HPDE6-E6E7 (cell line): ENCODE results near the gene RPTOR.
A peak's percentile ranks its signal among the peaks of the same experiment; 100 is the strongest.

Experiments used
- DNase-seq: peaks from one replicate; pipeline ENCODE4 v3.0.0; 2011; ENCODE audit warnings: missing footprints; ENCODE audit errors: extremely low spot score

The RPTOR gene

DNA sequence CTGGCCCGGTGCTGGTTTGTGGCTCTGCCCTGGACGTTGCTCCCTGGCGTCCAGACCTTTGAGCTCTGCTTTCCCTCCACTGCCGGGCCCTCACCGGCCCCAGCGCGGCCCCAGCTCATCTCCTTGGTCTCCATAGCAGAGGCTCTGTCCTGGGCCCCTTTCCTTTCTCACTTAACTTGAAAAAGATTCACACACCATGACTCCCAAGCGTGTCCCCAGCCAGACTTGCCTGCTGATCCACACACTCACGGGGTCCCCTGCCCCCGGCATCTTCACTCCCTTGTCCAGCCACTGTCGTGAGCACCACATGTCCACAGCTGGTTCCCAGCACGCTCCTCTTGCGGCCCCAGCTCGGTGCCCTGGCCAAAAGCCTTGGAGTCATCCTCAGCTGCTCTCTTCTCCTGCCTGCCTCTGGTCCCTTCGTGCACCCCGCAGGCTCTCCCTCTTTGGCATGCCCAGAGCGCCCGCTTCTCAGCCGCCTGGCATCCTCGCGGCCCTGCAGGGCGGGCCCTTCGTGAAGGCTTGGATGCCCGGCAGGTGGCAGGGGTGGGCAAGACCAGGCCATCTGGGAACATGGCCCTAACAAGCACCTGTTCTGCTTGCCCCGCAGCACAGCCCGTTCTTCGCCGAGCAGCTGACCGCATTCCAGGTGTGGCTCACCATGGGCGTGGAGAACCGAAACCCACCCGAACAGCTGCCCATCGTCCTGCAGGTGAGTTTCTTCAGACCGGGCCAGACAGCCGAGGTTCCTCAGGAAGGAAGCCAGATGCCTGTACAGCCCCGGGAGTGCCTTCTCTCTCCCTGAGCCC lies 301.4 kb downstream of the RPTOR start:
- no peak for DNase-seq

DNA sequence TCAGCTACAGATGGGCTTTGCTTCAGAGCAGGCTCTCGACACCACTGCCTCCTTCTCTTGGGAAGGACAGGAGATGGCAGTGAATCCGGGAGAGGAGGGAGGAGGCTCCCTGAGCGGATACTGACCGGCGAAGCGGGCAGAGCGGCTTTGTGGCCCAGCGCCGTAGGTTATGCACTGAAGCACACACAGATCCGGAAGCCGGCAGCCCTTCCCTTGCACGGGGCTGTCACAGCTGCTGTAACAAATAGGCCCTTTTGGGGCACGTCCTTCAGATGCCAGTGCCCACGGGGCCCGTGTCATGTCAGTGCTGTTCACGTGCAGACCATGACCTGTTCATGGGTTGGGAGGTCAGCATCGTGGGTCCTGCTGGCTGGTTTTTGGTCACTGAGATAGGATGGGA lies 302.3 kb downstream of the RPTOR start:
- DNase-seq: no peak

DNA sequence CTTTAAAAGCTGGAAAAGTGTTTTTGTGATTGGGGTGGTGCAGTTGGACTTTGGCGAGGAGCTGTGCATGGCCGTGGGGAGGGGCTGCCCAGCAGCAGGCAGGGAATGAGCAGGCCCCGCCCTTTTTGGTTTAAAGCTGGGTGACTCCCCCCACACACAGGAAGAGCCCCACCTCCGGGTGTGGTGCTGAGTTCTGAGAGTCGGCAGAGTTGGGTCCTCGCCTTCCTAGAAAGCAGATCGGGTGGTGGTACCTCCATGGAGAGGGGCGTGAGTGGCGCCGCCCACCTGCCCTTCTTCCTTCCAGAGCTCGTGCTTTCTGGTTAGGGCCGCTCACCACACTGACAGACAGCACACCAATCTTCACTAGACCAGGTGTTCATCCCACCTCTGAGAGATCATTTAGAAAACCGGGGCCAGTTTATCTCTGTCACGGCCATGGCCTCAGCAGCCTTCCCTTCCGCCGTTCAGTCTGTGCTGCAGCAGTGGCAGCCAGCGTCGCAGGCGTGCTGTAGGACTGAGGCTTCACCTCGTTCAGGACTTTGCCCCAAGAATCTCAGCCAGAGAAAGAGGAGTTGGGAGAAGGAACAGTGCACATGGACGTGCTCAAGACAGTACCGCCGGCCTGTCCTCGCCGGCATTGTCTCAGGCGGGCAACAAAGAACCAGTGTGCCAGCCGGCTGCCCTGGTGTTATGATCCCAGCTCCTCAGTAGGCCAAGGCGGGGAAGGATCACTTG lies 303.0 kb downstream of the RPTOR start:
- no peak for DNase-seq

DNA sequence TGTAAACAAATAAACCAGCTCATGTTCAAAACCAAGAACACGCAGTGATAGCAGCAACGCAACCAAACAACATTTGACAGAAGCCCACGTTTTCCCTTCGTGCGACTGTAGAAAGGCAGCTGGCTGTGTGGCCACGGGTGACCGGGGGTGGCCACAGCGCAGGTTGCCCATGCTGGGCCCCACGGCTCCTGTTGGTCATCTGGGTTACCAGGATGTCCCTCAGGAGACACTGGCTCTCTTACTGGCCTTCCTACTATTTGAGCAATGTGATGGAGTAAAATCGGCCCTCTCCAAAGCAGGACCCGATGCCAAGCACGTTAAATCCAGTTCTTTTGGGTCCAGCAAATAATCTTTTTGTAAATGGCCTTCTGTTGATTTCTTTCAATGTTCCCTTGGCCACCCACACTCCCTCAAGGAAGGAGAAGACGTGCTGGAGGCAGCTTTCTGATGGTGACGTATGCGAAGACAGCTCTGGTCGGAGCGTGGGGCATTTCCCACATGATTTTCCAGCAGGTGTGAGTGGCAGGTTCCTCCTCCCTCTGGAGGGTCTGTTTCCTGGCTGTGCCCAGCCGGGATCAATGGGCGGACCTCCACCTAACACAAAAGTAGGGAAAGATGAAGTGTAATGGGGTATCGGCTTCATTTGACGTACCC lies 303.9 kb downstream of the RPTOR start:
- DNase-seq: no peak

DNA sequence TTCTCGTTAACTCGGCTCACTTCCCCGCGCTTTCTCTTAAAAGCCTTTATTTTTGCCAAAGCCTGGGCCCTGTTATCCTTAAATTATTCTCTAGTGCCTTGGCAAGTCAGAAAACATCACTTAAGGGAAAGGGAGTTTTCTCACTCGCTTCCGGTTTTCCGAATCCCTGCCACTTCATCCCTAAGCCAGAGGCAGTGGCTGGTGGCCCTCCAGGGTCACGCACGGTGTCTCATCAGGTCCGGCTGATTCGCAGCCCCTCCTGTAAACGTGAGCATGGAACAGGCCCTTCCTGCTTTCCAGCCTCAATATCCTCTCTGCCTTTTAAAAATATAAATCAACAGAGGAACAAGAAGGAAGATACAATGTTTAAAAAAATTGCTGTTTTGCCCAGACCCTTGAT lies 304.5 kb downstream of the RPTOR start:
- no peak for DNase-seq

DNA sequence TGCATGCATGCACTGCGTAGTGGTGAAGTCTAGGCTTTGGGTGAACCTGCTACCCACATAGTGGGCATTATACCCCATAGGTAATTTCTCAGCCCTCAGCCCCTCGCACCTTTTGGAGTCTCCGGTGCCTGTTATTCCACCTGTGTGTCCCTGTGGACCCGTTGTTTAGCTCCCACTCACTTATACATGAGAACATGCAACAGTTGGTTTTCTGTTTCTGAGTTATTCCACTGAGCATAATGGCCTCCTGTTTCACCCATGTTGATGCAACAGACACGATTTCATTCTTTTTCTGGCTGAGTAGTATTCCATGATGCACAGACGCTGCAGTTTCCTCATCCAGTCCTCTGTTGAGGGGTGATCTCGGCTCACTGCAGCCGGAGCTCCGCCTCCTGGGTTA lies 305.5 kb downstream of the RPTOR start:
- no peak for DNase-seq

DNA sequence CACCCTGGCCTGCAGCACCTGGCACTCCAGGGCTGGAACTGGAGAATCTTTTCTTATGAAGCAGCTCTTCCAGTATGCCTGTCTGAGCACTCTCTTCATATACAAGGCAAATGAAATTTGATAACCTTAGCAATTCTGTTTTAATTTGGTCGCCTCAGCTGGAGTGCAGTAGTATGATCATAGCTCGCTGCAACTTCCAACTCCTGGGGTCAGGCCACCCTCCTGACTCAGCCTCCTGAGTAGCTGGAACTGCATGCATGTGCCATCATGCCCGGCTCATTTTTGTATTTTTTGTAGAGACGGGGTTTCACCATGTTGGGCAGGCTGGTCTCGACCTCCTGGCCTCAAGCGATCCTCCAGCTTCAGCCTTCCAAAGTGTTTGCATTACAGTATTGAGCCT lies 306.2 kb downstream of the RPTOR start:
- no peak for DNase-seq

DNA sequence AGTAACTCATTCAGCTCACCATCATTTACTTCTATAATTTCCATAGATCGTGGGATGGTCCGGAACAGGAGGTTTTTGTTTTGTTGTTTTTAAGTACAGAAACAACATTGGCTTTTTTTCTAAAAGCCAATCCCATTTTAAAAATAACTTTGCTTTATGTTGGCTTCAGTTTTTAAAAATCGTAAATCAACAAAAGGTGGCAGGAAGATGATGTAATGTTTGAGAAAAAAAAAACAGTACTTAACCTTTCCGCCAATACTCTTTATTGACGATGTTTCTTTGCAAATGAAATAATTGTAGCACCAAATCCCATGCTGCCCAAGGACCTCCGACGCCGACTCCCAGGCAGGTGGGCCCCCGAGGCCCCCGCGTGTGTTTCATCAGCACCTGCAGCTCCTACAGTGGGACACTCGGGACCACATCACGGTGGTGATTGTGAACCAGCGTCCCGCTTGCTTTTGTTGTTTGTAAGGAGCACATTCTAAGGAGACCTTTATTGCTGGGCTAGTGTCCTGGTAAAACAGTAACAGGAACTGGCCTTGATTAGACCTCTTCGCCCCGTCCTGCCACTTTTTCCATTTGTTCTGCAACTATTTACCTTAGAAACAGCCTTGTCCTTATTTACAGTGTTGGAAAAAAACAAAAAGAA lies 306.8 kb downstream of the RPTOR start:
- DNase-seq: no peak

DNA sequence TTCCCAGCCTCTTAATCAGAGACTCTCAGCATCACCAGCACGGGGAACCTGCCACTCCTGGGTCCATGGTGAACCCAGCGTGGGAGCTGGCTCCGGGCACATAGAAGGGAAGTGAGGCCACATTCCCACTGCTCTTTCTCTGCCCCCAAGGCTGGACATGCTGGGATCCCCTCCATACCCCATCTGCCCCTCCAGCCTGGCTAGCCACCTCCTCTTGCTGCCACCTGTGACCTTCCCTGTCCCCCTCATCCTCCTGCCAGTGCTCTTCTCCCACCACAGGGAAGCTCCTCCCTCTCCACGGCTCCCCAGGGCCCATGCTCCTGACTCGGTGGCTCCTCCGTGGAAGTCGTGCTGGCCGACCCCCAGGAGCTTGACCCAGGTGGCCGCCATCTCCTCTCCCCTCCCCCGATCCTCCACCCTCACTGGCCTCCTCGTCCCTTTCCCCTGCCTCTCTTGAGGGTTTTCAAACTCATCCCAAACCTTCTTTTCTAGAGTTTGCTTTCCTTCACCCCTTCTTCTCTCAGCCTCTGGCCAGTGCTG lies 307.9 kb downstream of the RPTOR start:
- no peak for DNase-seq

DNA sequence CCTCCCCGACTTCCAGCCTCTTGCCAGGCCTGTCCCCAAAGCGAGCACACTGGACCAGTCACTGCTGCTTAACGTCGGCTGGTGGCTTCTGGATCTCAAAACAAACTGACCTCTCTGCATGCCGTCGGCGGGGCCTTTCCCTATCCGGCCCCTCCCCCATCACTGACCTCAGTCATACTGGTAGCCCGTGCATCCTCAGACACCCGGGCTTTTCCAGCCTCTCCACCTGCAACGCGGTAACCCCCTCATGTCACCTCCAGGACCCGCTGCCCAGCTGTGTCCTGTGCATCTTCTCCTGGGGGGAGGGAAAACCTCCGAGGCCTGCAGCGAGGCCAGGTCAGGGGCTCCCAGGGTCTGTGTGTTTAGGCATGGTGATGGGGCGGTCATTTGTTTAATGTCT lies 308.4 kb downstream of the RPTOR start:
- no peak for DNase-seq

DNA sequence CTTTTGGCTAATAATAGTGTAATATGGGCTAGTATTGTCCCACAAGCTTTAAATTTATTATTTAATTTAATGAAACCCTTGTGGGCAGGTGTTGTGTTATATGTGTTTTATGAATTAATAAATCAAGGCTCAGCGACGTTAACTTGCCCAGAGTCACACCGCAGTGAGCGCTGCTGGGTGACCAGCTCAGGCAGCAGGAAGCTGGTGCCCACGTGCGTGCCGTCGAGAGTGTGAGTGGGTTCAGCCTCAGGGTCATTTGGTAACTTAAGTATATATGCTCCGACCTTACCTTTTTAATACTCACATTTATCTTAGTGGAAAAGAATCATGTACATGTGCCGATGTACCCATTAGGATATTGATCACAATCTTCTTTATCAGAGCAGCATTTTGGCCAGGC lies 309.6 kb downstream of the RPTOR start:
- no peak for DNase-seq

DNA sequence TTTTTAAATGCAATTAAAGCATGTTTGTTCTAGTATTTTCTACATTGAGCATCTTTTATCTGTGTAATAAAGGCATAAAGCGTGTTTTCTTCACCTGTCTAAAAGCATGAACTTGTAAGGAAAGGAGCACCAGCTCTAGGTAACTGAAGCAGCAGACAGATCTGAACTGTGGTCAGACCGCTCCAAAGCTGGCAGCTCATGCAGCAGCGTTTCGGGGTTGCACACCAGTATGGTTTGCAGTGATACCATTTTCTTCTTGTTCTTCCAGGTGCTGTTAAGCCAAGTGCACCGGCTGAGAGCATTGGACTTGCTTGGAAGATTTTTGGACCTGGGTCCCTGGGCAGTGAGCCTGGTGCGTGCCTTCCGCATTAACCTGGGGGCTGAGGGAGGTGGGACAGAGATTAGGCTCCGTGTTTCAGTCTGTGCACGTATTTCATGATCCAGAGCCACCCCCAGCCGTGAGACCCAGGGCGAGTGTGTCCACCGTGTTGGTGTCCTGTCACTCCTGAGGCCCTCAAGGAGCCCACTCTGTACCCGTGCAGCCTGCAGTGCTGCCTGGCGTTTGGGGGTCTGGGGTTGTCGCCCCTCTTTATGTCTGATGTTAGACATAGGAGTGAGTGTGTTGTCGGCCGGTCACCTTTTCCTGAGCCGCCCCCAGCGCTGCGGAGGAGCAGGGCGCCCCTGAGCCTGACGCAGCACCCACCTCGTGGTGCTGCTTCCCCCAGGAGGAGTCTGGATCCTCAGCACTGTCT lies 310.7 kb downstream of the RPTOR start:
- DNase-seq: no peak

DNA sequence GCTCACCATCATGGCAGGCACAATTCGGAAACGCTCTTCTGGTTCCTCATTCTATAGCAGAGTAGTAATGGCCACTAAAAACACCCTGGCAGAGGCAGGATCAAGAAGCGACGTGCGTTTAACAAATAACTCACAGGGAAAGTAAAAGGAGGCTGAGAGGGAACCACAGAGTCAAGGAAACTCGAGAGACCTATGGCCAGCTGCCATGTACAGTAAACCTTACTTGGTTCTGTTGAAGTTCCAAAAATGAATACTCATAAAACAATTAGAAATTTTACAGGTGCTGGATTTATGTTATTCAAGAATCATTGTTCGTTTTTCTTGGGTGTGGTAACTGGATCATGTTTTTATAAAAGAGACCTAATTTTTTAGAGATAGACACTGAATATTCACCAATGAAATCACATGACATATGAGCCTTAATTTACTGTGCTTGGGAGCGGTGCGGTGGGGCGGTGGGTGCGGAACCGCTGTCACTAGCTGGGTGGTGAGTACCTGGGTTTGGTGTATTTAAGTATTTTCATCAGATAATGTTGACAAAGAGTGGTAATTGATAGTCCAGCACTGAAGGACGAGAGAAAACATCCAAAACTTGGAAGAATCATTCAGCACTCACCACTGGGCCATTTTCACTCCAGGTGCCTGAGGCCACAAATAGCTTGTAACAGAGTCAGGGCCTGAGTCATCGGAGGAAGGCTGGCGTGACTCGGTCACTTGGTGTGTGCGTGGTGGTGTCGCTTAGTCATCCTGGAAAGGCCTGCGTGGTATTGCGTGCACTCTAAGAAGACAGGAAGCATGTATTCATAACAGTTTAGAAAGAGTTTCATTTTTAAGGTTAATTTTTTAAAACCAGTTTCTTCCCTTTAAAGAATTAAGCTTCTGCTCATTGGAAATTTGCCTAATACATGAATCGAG lies 311.6 kb downstream of the RPTOR start:
- peak; percentile 92 for DNase-seq

DNA sequence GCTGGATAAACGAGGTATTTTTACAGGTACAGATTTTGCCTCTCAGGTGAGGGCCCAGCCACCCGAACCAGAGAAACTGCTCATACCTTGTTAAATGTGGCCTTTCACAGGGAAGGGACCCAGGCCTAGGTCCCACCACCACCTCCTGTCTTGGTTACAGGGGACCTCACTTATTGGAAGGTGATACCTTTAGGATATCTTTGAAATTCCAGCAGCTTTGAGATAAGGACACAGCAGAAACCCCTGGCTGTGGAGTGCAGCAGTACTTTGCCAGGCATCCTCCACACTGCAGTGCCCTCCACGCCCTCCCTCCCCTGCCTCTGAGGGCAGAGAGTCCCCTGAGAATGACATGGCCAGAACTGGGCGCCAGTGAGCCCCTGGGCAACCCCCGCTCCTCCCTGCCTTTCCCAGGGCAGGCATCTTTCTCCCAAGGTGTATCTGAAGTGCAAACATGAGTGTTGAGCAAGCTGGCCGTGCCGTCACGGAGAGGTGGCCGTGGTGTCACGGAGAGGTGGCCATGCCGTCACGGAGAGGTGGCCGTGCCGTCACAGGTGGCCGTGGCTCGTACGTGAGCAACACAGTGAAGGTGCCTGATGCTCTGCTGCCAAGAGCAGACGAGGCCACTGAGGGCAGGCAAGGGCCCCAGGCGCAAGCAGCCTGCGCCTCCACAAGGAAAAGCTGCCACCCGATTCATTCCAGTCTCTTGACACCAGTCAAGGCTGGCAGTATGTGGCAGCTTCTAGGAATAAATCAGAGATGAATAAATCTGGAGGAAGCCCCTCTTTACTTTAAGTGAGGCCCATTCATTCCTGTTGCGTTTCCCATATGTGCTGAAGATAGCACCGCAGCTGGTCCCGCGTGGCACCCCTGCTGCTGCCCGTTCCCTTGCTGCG lies 312.5 kb downstream of the RPTOR start:
- DNase-seq: no peak

DNA sequence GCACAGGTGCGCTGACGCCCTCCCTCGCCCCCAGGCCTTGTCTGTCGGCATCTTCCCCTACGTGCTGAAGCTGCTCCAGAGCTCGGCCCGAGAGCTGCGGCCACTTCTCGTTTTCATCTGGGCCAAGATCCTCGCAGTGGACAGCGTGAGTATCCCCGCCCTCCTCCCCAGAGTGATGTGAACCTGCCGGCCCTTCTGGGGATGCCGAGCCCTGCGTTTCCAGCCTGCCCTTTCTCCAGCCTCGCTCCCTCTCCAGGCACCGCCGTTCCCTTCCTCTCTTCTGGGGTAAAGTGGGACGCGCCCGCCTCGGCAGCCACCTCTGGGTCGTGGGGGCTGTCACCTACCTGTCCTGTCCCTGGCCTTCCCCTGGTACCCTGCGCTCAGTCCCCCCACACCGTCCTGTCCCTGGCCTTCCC lies 313.1 kb downstream of the RPTOR start:
- no peak for DNase-seq

DNA sequence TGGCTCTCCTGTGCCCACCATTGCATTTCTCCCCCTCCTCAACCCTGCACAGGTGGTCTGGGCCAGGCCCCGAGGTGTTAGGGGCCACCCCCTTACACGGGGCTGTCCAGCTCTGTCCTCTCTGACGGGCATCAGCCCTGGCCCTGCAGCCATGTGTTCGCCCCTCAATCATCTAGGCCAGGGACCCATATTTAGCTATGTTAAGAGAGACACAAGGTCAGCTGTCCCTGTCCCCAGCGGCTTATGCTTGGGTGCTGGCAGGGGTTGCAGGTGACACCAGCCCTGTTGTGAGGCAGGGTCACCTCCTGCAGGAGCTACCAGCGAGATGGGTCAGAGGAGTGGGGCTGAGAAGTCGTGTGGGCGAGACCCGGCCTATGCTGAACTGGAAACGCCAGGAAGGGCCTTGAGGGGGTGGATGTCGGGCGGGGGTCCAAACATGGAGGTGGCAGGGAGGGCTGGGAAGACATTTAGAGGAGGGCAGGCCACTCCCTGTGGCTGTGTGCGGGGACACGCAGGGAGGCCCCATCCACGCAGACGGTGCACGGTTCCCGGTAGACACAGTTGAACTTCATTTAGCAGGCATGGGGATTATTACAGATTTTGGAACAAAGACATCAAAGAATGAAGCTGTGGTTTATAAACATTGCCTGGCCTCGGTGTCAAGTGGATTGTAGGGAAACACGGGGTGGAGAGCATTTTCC lies 313.8 kb downstream of the RPTOR start:
- no peak for DNase-seq

DNA sequence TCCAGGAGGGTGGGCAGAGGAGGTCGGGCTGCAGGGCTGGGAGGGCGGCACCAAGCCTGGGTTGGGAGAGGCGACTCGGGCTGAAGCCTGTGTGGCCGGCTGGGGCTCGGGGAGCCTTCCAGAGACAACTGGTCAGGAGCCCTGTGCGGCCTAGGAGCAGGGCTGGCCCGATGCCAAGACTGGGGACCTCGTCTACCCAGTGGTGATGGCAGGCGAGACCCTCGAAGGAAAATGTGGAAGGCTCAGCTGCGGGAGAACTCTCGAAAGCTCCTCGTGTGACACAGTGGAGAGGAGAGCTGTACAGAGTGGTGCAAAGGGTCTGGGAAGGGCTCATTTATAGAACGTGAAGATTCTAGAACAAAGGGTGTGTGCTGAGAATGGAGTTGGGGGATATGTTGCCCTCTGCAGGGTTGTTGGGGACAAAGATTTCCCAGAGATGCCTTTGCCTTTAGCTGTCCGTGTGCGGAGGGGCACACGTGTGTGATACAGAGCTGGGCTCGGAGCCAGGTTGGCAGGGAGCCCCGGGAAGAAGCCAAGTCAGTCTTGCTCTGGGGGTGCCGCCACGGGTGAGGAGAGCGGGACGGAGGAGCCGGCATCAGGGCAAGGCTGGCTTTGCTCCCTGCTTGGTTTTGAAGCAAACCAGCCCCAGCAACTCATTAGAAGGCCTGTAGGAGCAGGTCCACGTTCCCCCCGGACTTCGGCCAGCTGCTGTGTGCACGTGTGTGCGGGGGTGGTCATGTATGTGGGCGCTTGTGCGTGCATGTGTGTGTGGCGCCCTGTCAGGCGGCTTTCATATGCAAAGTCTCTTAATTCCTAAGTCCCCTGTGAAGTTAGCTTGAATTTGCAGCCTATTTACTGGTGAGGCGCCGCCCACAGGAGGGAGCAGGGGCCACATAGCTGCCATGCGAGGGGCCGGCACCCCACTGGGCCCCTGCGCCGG lies 314.6 kb downstream of the RPTOR start:
- DNase-seq: no peak
